OCI-LY7 (cell line): Measurements from ENCODE around the gene PLAA. TPM values are rescaled to one million over a fixed set of nuclear protein-coding genes. Genes with fewer than 3 reads are reported as not detected.
A peak's percentile ranks its signal among the peaks of the same experiment; 100 is the strongest.

Source experiments
- BruUV-seq: library from RNA; stranded (reverse); fragments of 400-500 nt; replicated peaks from 2 replicates; lab custom pipeline; 2021; lab: Mats Ljungman, UMichigan
- CTCF ChIA-PET: fragments of 300-600 bp; sonication (Branson Sonifier 250); formaldehyde crosslinking; loops from one replicate; lab custom pipeline; 2022; ENCODE audit warnings: antibody characterized with exemption; ENCODE audit not compliant: unreplicated experiment; lab: Charles Lee
- POLR2A ChIA-PET: fragments of 300-600 bp; sonication (Branson Sonifier 250); formaldehyde crosslinking; loops from one replicate; lab custom pipeline; 2022; ENCODE audit warnings: antibody characterized with exemption; lab: Charles Lee
- DNase-seq: peaks from one replicate; pipeline ENCODE4 v3.0.0-alpha.2; 2015; ENCODE audit warnings: low spot score
- H2AFZ ChIP-seq: fragments of 200-600 bp; sonication (generic), shearing (Covaris generic); 2 replicates; pipeline ENCODE4 v1.6.1; 2014; ENCODE audit warnings: mild to moderate bottlenecking, antibody characterized with exemption, low read length, moderate library complexity
- H3K27ac ChIP-seq: fragments of 200-600 bp; sonication (generic); 2 replicates; pipeline ENCODE4 v1.5.1; 2014; ENCODE audit warnings: mixed run types, low read depth, mild to moderate bottlenecking, moderate library complexity, low read length, inconsistent platforms; ENCODE audit not compliant: poor library complexity, severe bottlenecking
- H3K36me3 ChIP-seq: fragments of 200-600 bp; sonication (generic); 2 replicates; pipeline ENCODE4 v1.6.1; 2014; ENCODE audit warnings: mild to moderate bottlenecking, antibody characterized with exemption, low read length, moderate library complexity, mixed read lengths; ENCODE audit not compliant: insufficient read depth
- H3K4me1 ChIP-seq: fragments of 200-600 bp; sonication (generic); 2 replicates; pipeline ENCODE4 v1.5.1; 2014; ENCODE audit warnings: mild to moderate bottlenecking, low read length; ENCODE audit not compliant: insufficient read depth, poor library complexity, severe bottlenecking
- H3K4me2 ChIP-seq: fragments of 200-600 bp; sonication (generic); 2 replicates; pipeline ENCODE4 v1.6.1; 2014; ENCODE audit warnings: mild to moderate bottlenecking, low read length
- H3K4me3 ChIP-seq: fragments of 200-600 bp; sonication (generic); 2 replicates; pipeline ENCODE4 v1.5.1; 2014; ENCODE audit warnings: mild to moderate bottlenecking, low read depth, low read length; ENCODE audit not compliant: poor library complexity, severe bottlenecking
- H3K79me2 ChIP-seq: fragments of 200-600 bp; sonication (generic); 2 replicates; pipeline ENCODE4 v1.6.1; 2016; ENCODE audit warnings: low read depth, mild to moderate bottlenecking, low read length, moderate library complexity, mixed read lengths; ENCODE audit not compliant: insufficient read depth
- H3K9me2 ChIP-seq: fragments of 200-600 bp; sonication (generic); 2 replicates; pipeline ENCODE4 v1.6.1; 2016; ENCODE audit warnings: mild to moderate bottlenecking, low read length, mixed read lengths; ENCODE audit not compliant: insufficient read depth
- H3K9me3 ChIP-seq: fragments of 200-600 bp; sonication (generic); 2 replicates; pipeline ENCODE4 v1.6.1; 2014; ENCODE audit warnings: mild to moderate bottlenecking, mixed run types, low read length, mixed read lengths
- H4K20me1 ChIP-seq: fragments of 200-600 bp; sonication (generic); 2 replicates; pipeline ENCODE4 v1.6.1; 2014; ENCODE audit warnings: mild to moderate bottlenecking, antibody characterized with exemption, low read length, moderate library complexity, mixed read lengths; ENCODE audit not compliant: insufficient read depth
- CTCF ChIP-seq: fragments of 200-600 bp; sonication (generic); conservative IDR thresholded peaks from 2 replicates; pipeline ENCODE4 v1.5.1; 2014; ENCODE audit warnings: mild to moderate bottlenecking, antibody characterized with exemption, low read length, moderate library complexity, mixed read lengths
- EZH2phosphoT487 ChIP-seq: fragments of 200-600 bp; sonication (generic); IDR thresholded peaks from 2 replicates; pipeline ENCODE4 v1.6.1; 2018; ENCODE audit warnings: low read depth, borderline replicate concordance, mild to moderate bottlenecking, mixed run types, antibody characterized with exemption, low read length, moderate library complexity, mixed read lengths
- intact Hi-C: fragments of 100-400 bp; cut with micrococcal nuclease; formaldehyde crosslinking; loops from one replicate; pipeline ENCODE4 v1.10.0; 2022; ENCODE audit not compliant: unreplicated experiment
- total RNA-seq, 2 experiments: library from RNA; depleted of rRNA in 1 of 2; stranded (reverse); fragments of >200 nt in 1 of 2; shearing (Covaris generic) in 1 of 2; gene quantifications; 2 replicates each; pipeline ENCODE4 v1.2.3, GENCODE V29; 2014 to 2022

PLAA gene
- total RNA-seq, 2 experiments from 2014 or later = 18.1 to 31.8 TPM

- H3K9me3 ChIP-seq = no peaks in the 10 kb centered on the region
- H2AFZ ChIP-seq = no peak overlapping the region
- DNase-seq = no peak
- intact Hi-C loops = no loop called here
- no peak overlapping the region for H3K27ac ChIP-seq
- H3K36me3 ChIP-seq = peaks cover 62% of the 10 kb centered on the region
- H3K4me3 ChIP-seq = no peak overlapping the region
- no peaks in the 10 kb centered on the region for H3K79me2 ChIP-seq
- BruUV-seq = no TSS peak
- TF ChIP-seq CTCF = no peak
- no peak for TF ChIP-seq EZH2phosphoT487
- no peaks in the 10 kb centered on the region for H3K9me2 ChIP-seq
- H3K4me2 ChIP-seq = no peak overlapping the region
- CTCF ChIA-PET = no interaction called here
- POLR2A ChIA-PET = interaction anchor here (0.6 to 1.4 kb wide), 2 partner anchors 10 to 12 kb away, joined by 3 read pairs; no protein-coding TSS in a partner anchor
- no peaks in the 10 kb centered on the region for H3K4me1 ChIP-seq
- no peaks in the 10 kb centered on the region; the same call in 1 of the 2 replicates for H4K20me1 ChIP-seq
These were observed 76.8 kb downstream of the PLAA start for GRCh38 chr9:26870292-26870691.

- H2AFZ ChIP-seq = no peak overlapping the region
- peaks cover 56% of the 10 kb centered on the region for H3K36me3 ChIP-seq
- H3K4me3 ChIP-seq = no peak overlapping the region
- DNase-seq = peak; percentile 8
- H3K4me2 ChIP-seq = no peak overlapping the region
- TF ChIP-seq CTCF = peak; percentile 70
- TF ChIP-seq EZH2phosphoT487 = no peak
- ChIA-PET POLR2A (interaction anchor here (1.0 kb wide), 1 partner anchor 10 kb away, joined by 7 read pairs; no protein-coding TSS in a partner anchor), CTCF (no interaction called here)
- H4K20me1 ChIP-seq = no peaks in the 10 kb centered on the region
- H3K27ac ChIP-seq = no peak overlapping the region
- intact Hi-C loops = no loop called here
- no peaks in the 10 kb centered on the region for H3K79me2 ChIP-seq
- H3K9me2 ChIP-seq = no peaks in the 10 kb centered on the region
- BruUV-seq = no TSS peak
- no peaks in the 10 kb centered on the region for H3K4me1 ChIP-seq
- H3K9me3 ChIP-seq = no peaks in the 10 kb centered on the region
These were observed 84.0 kb downstream of the PLAA start for GRCh38 chr9:26863074-26863473.

GRCh38 chr9:26856413-26857032 is 90.5 kb downstream of the PLAA start:
- H3K27ac ChIP-seq = no peak overlapping the region
- H3K36me3 ChIP-seq = peaks cover 88% of the 10 kb centered on the region
- H2AFZ ChIP-seq = no peak overlapping the region
- intact Hi-C loops = no loop called here
- no peaks in the 10 kb centered on the region for H3K9me3 ChIP-seq
- no TSS peak for BruUV-seq
- no peak overlapping the region for H3K4me3 ChIP-seq
- H3K9me2 ChIP-seq = no peaks in the 10 kb centered on the region
- CTCF ChIA-PET = no interaction called here
- no peaks in the 10 kb centered on the region for H3K4me1 ChIP-seq
- POLR2A ChIA-PET = no interaction called here
- H4K20me1 ChIP-seq = peaks cover 8% of the 10 kb centered on the region; the same call in 1 of the 2 replicates
- peak; percentile 62 for DNase-seq
- no peak overlapping the region for H3K4me2 ChIP-seq
- 0 out of 2 replicates have a peak, but pooled peaks cover 3% of the 10 kb centered on the region for H3K79me2 ChIP-seq
- TF ChIP-seq CTCF (peak; percentile 88), EZH2phosphoT487 (no peak)
